ENCODE results near the gene ARHGEF6.
"Not testable (repeated sequence)": the region's sequence is repeated elsewhere in the genome, so short reads cannot be mapped to it uniquely, and the experiment has no call there.

The ARHGEF6 gene

DNA sequence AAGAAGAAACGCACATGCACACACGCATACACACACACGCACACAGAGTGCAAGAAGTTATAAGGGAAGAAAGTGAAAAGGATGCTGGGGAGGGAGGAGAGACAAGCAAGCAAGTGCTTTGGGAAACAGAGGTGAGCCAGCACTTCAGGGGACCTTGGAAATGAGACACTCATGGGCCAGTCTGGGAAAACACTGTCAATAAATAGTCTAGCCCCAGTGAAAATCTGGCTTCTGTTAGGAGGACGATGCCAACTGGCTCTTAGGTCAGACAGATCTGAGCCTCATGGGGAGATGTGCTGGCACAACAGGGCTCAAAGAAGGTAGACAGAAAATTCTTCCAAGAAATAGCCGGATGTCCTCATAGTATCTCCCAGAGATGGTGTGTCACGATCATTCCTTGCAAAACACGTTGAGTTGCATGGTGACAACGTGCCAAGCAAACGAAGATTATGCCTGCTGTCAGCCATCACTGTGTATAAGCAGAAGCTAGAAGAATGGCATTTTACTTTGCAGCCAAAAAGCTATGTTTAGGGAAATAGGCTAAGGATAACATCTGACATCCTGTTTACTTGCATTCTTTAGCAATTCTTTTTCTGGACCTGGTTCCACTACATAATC, 557 bp upstream of the ARHGEF6 start:
- no peak for DNase-seq (ENCODE audit: low read depth, low spot score)

DNA sequence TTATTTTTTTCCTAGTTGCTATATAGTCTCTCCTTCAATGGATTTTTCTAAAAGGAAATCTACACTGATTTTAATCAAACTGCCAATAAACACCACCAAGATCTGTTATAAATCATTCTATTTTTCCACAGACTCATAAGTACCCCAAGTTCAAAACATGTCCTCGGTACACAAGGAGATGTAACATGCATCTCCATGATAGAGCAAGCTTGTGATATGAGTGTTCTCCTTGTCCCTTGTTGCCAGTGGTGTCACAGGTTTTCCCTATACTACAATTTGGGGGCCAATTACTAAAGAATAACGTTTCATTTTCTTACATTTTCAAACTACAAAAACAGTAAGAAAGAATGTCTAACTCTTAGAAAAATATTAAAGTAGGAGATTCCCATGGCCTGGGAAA, 491 bp downstream of the ARHGEF6 start:
- no peak for DNase-seq (ENCODE audit: low read depth, low spot score)

DNA sequence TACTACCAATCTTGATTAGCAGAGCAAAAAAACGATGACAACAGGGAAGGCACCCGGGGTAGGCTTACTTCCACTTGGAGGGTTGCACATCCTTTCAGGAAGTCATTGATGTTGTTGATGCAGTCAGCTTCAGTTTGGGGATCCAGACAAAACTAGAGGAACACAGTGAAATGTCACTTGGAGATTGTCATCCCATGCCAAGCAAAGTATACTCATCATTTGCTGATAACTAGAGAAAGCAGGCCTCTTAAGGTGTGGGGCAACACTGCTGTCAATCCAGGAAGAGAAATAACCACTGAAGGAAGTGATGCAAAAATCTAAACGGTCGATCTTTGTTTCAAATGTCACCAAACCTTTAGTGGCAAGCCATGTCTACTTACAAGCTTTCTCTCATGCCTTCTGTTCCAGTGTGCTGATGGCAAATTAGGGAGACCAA, 1.4 kb downstream of the ARHGEF6 start:
- DNase-seq (ENCODE audit: low read depth, low spot score), result no peak

DNA sequence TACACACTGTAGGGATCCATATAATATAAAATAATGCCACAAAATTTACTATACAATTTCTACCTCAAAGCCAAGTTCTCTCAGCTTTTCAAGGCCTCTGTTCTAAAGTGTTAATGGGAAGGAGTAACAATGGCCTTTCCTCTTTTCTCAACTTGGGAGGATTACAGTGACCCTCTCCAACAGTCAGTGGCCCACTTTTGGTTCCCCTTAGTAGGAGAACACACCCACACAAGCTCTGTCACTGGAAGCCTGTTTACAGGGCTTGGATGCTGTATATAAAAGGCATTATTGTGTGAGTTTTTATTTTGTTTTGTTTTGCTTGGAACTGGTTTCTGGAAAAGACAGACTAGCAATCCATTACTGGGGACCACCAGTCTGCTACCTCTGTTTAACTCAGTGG, 1.8 kb downstream of the ARHGEF6 start:
- DNase-seq (ENCODE audit: low read depth, low spot score), result no peak

DNA sequence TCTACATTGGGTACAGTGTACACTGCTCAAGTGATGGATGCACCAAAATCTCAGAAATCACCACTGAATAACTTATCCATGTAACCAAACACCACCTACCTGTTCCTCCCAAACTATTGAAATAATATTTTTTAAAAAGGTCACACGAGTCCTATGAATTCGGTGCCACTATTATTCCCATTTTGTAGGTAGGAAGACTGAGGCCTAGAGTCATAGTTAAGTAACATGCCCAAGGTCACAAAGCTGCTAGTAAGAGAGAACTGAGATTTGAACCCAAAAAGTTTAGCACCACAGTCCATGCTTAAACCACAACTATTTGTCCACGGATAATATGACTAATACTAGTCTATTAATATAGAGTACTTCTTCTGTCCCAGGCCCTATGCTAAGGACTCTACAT, 2.7 kb downstream of the ARHGEF6 start:
- DNase-seq (ENCODE audit: low read depth, low spot score), result no peak

DNA sequence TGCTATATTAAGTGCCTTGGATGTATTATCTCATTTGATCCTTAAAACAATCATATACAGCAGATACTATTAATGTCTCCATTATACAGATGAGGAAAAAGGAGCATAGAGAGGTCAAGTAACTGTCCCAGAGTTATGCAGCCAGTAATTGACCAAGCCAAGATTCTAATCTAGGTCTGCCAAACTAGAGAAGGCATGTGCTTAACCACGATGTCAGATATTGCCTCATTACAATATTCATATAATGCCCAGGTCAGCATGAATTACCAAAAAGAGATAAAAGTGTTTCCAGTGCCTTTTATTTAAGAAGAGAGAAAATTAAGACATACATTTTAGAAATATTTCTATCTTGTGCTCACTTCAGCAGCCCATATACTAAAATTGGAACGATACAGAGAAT, 7.1 kb downstream of the ARHGEF6 start:
- DNase-seq (ENCODE audit: low read depth, low spot score), result no peak

DNA sequence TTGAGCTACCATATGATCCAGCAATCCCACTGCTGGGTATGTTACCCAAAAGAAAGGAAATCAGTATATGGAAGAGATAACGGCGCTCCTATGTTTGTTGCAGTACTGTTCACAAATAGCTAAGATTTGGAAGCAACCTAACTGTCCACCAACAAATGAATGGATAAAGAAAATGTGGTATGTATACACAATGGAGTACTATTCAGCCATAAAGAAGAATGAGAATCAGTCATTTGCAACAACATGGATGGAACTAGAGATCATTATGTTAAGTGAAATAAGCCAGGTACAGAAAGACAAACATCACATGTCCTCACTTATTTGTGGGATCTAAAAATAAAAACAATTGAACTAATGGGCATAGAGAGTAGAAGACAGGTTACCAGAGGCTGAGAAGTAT, 8.9 kb downstream of the ARHGEF6 start:
- DNase-seq (ENCODE audit: low read depth, low spot score), result not testable (repeated sequence)

DNA sequence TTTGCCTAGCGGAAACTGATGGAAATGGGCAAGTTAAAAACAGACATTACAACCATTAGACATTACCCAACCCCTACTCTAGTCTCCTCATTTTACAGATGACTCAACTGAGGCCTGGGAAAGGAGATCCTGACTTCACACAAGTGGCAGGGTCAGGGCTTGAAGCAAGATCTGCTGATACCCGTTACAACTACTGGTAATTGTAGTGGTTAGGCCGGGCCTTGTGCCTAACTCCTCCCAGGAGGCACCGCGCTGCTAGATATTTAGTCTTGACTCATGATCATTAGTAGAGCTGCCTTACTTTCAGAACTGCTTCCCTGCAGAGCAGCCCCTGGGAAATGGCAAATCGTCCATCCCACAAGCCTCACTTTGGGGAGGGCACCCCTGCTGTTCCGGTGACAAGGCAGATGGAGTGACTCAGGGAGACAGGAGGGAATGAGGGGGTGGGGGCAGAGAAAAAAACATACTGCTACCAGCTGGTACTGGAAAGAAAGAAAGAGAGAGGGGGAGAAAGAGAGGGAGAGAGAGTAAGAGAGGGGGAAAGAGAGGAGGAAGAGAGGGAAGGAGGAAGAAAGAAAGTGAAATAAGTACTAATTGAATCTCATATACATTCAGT, 12.2 kb downstream of the ARHGEF6 start:
- DNase-seq (ENCODE audit: low read depth, low spot score), result peak; percentile 79

DNA sequence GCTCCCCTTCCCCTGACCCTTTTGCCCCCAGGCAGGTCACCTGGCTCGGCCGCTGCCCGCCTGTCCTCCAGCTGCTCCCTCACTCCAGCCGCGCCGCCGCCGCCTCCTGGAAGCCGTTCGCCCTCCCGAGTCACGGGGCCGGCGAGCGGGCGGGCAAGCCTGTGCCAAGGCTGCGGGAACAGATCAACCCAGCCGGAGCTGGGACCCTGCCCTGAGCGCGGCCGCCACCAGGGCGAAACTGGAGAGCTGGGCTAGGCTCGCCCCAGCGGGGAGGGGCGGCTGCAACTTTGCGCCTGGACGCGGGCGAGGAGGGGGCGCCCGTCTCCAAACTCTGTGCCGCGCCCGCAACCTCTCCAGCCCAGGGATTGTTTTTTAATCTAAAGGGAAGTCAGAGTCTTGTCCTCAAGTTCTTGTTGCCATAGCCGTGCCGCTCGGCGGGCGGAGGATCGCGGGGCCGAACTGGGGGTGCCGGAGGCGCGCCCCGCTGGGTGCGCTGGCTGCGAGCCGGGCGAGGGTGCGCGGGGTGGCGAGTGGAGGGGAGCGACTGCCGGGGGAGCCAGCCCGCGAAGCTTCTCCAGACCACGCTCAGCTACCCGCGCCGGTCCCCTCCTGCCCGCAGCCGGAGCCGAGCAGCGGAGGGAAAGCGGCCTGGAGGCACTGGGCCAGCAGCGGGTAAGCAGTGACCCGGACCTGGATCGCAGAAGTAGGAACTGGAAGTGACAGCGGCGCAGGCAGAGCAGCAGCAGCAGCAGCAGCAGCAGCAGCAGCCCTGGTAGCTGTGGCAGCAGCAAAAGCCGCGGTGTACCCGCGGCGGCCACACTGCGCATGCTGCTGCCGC, 13.4 kb downstream of the ARHGEF6 start:
- peak; percentile 78 for DNase-seq (ENCODE audit: low read depth, low spot score)

DNA sequence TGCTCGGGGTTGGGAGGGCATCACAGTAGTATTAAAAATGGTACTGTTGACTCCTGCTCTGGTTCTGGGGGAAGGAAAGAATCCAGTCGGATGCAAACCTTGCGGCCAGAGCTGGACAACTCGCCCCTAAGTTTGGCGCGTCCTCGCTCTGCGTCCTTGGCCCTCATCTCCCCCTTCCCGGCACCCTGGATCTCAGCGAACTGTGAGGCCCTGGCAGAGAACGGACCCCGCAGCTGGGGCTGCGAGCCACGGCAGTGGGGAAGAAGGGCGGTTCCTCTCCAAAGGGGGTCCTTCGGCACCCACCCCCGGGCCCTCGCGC, 14.0 kb downstream of the ARHGEF6 start:
- no peak for DNase-seq (ENCODE audit: low read depth, low spot score)

DNA sequence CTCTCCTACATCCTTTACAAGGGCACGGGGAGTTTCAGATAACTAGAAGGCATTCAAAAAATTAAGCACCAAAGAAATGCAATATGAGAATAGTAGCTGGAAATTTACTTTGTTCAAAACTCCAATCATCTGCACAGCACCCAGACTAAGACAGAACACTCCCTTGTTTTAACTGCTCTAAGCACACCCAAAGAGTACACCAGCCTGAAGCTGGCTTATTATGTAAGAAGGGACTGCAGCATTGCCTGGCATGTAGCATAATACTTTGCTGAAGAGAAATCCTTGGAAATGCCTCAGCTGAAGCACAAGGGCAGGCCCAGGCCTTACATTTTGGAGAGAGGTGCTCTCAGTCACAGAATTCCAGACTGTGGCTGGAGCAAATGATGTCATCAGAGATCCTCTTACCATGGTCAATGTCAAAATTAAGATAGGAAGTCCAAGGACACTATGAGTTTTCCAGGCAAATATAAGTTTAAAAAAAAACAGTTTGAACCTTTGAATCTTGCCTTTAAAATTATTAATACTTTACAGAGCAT, 14.8 kb downstream of the ARHGEF6 start:
- no peak for DNase-seq (ENCODE audit: low read depth, low spot score)

DNA sequence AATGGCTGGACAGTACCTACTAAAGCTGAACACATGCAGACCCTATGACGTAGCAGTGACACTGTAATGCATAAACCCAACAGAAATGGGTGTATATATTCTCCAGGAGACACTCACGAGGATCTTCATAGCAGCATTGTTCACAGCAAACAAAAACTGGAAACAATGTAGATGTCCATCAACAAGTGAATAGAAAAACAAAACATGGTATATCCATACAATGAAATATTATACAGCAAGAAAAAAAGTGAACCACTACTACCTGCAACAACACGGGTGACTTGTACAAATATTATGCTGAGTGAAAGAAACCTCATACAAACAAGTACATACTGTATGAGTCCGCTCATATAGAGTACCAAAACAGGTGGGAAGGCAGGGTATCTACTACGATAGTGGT, 16.5 kb downstream of the ARHGEF6 start:
- DNase-seq (ENCODE audit: low read depth, low spot score), result no peak

DNA sequence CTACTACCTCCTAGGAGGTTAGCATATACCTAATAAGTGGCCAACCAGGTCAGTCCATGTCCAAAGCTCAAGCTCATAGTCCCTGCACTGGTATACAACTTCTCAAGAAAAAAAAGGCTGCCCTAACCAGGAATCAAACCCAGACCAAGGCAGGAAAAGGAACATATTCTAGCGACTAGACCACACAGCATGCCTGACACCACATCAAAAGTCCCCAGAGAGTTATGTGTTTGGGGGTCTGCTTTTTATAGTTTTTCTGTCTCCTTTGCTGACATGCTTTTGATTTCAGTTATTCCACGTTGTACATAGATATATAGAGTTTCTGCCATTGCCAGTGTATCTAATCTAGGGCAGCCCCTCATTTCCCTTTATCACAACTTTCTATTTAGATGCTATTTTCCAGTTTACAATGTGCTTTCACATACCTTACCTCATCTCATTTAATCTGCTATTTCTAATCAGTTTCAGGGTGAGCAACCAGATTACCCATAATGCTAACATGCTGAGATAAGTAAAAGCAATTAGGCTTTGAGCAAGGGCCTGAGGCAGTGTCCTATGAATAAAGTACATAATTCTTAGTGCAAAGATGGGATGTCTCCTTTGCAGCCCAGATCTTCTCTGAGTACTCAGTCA, 17.8 kb downstream of the ARHGEF6 start:
- no peak for DNase-seq (ENCODE audit: low read depth, low spot score)

DNA sequence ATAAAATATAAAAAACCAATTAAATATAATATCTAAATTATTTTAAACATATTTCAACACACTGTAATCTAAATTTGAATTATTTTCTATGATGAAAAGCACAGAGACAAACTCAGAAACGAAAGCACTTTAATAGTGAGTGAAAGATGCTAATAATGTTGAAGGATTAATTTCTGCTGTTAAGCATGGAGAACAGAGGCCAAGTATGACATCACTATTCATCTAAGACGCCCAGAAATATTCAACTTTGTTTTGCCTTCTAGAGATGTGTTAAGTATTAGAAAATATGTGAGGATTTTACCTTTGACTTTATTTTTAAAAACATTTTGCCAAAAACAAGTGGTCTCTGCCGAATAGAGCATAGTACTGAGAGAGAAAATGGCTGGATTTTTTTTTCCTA, 19.3 kb downstream of the ARHGEF6 start:
- no peak for DNase-seq (ENCODE audit: low read depth, low spot score)

DNA sequence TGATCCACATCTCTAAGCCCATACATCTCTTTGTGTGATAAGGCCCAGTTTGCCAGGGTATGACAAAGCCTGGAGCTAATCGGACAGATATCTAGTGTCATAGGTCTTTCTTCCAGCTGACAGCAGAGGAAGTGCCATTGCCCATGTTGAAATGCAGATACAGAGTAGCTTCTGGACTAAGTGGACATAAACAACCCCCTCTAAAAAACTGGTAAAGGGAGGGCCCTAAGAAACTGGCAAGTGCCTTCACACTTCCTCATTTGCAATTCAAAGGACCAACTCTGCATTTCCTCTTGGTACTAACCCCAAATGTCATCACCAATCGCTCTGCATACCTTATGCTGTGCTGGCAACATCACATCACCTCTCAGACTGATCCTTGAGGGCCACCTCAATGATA, 20.8 kb downstream of the ARHGEF6 start:
- no peak for DNase-seq (ENCODE audit: low read depth, low spot score)

DNA sequence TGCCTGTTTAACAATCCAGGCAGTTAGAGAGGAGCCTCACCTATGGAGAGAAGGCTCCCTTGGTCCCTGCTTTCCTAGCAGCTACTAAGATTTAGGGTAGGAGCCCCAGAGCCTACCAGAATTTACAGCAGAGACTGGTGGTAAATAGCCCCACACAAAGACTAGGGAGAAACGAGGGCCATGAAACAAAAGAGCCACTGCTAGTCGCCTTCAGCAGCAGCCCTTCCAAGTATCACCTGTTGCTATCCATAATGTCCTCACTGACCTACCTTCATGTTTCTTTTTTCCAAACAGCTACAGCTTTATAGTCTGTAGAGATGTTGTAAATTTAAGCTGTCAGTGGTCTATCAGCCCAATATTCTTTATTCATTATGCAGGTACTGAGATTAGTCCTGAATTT, 25.3 kb downstream of the ARHGEF6 start:
- DNase-seq (ENCODE audit: low read depth, low spot score), result no peak

DNA sequence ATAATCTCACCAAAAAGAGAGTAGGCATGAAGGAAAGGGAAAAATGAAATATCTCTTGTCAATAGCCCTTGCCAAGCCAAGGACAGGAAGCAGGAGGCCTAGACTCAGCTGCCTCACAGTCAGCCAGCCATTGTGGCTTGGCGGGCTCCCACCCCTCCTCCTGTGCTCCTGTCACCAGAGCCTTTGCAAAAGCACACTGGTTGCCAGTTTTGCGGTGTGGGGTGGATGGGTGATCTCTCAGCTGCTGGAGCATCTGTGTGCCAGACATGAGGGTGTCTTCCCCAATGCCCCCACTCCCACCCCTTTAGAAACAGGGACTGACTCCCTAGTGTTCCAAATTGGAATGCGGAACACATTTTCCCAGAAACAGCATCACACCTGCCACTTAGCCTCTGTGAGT, 26.1 kb downstream of the ARHGEF6 start:
- peak; percentile 77 for DNase-seq (ENCODE audit: low read depth, low spot score)

DNA sequence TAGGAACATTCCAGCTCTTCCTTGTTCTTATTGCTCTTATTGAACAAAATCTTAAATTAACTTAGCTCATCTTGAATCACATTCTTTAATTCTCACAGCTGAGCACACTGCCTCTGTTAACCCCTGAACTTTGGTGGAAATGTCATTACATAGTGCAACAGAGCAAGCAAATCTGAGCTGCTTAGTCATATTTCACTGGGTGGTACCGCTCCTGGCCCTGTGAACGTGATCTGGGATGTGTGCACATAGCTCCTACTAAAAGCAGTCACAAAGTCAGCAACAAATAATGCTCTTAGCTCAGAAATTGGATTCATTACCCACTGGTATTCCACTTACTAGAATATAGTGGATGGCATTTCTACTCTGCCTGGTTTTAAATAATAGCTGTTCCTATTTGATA, 27.9 kb downstream of the ARHGEF6 start:
- no peak for DNase-seq (ENCODE audit: low read depth, low spot score)

DNA sequence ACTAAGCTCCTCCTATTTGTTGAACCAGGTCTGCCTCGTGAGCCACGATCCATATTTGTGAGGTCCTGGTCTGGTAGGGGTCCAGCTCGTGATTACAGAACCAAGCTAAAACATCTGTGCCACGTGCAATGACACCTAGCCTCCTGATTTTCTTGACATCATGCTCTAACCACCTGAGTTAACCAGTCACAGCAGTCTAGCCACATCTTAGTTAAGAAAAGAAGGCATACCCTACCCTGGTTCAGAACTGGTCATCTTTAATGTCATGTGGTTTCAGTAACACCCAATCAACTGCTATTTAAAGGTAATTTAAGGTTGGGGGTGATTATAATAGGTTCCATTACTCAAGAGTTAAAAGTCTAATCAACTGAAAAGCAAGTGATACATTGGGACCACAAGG, 28.4 kb downstream of the ARHGEF6 start:
- DNase-seq (ENCODE audit: low read depth, low spot score), result no peak

DNA sequence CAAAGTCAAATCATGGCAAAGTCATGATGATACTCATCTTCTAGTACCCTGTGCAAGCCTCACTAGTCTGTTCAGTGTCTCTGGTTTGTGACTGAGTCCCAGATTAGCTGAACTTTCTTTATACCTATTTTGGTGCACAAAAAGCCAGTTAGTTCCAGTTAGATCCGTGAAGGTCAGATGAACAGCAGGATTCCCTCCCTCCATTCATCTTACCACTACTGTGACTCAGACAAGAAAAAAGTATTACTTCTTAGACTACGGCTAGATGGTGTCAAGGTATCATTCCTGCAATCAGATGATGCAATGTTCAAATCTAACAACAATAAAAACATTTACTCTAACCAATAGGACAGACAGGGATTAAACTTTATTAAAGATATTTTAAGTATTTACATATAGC, 30.4 kb downstream of the ARHGEF6 start:
- no peak for DNase-seq (ENCODE audit: low read depth, low spot score)

DNA sequence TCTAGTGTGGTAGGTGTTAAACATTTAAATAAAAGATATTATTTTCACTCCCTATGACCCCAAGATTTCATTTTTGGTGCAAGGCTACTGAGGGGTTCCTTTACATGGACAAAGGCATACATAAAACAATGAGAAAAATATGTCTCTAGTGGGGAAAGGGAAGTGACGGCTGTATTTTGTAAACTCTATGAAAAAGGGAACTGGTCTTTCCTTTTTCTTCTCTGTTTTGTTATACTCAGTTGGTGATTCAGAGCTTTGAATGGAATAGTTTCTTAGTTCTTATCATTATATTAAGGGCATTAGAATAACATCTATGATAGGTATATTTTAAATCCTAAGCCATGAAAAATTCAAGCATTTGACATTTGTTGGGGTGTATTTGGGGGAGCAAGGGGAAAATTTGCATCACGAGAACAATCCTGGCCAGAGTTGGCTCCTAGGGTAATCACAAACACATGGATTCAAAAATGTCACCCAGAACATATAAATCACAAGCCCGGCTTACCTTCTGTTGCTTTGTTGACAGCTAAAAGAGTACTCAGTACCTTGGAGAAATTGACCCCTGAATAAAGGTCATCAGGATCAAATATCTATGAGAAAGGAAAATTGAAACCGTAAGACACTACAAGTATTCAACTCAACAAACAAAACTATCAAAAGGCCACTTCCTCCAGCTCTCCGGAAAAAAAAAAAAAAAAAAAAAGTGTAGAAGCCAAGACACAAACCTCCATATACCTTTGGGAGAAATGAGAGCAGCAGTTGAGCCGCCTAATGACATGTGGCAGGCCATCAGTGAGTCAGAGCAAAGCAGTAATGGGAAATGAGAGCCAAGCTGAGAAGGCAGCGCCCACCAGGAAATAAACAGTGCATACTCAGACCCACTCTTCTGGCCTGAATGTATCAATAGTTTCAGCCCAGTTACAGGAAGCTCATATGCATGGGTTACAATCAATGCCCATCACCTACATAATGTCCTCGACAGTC, 33.4 kb downstream of the ARHGEF6 start:
- no peak for DNase-seq (ENCODE audit: low read depth, low spot score)
